ENCODE measurements around the gene SMG6. TPM values are rescaled to one million over a fixed set of nuclear protein-coding genes. Genes with fewer than 3 reads are reported as not detected.
A peak's percentile ranks its signal among the peaks of the same experiment; 100 is the strongest.

Gene SMG6
- total and polyA plus RNA-seq, 2 of the 13 experiments (the other 11 are each of a cell fraction or from before 2014, with no cell fraction given) = 4.6 to 14.6 TPM

GRCh38 chr17:2174468-2175293 lies 128.9 kb downstream of the SMG6 start (continued):
- TF ChIP-seq LBX2 (CRISPR knock-in tag; IDR thresholded peaks at IDR 0.05; ENCODE audit: borderline replicate concordance) (no peak), FOXA1 (IDR thresholded peaks at IDR 0.05) (no peak), FOXA1 (CRISPR knock-in tag; IDR thresholded peaks at IDR 0.05) (peak; percentile 79), RXRA (CRISPR knock-in tag; IDR thresholded peaks at IDR 0.05) (peak; percentile 97), GABPB1 (CRISPR knock-in tag; IDR thresholded peaks at IDR 0.05) (peak; percentile 48; the same call in 1 of the 2 replicates), ZNF205 (CRISPR knock-in tag; IDR thresholded peaks at IDR 0.05) (0 out of 2 replicates have a peak, but pooled peaks have one; percentile 19), KDM3A (CRISPR knock-in tag; IDR thresholded peaks at IDR 0.05; ENCODE audit: low read depth) (no peak), PHF20 (CRISPR knock-in tag; IDR thresholded peaks at IDR 0.05) (no peak), KAT7 (CRISPR knock-in tag; IDR thresholded peaks at IDR 0.05; ENCODE audit: borderline replicate concordance) (no peak), PHF21A (CRISPR knock-in tag; IDR thresholded peaks at IDR 0.05) (peak; percentile 84), ZNF260 (CRISPR knock-in tag; IDR thresholded peaks at IDR 0.05; ENCODE audit: borderline replicate concordance, low read depth) (no peak), ZMYM4 (CRISPR knock-in tag; IDR thresholded peaks at IDR 0.05) (0 out of 2 replicates have a peak, but pooled peaks have one; percentile 30), ZNF605 (CRISPR knock-in tag; IDR thresholded peaks at IDR 0.05) (peak; percentile 77), ZNF274 (CRISPR knock-in tag; IDR thresholded peaks at IDR 0.05) (no peak), ZFP91 (CRISPR knock-in tag; IDR thresholded peaks at IDR 0.05; ENCODE audit: borderline replicate concordance) (peak; percentile 68; the same call in 1 of the 2 replicates), ZNF710 (CRISPR knock-in tag; IDR thresholded peaks at IDR 0.05; ENCODE audit: borderline replicate concordance) (peak; percentile 77; the same call in 1 of the 2 replicates), SNAPC2 (CRISPR knock-in tag; IDR thresholded peaks at IDR 0.05) (0 out of 2 replicates have a peak, but pooled peaks have one; percentile 25), ZNF772 (CRISPR knock-in tag; IDR thresholded peaks at IDR 0.05) (peak; percentile 50; the same call in 1 of the 2 replicates)
- TF ChIP-seq, protein P1, sequence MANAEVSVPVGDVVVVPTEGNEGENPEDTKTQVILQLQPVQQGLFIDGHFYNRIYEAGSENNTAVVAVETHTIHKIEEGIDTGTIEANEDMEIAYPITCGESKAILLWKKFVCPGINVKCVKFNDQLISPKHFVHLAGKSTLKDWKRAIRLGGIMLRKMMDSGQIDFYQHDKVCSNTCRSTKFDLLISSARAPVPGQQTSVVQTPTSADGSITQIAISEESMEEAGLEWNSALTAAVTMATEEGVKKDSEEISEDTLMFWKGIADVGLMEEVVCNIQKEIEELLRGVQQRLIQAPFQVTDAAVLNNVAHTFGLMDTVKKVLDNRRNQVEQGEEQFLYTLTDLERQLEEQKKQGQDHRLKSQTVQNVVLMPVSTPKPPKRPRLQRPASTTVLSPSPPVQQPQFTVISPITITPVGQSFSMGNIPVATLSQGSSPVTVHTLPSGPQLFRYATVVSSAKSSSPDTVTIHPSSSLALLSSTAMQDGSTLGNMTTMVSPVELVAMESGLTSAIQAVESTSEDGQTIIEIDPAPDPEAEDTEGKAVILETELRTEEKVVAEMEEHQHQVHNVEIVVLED (CRISPR knock-in tag; IDR thresholded peaks at IDR 0.05; ENCODE audit: borderline replicate concordance) = no peak; the same call in 1 of the 2 replicates
- TF ChIP-seq, protein P2, sequence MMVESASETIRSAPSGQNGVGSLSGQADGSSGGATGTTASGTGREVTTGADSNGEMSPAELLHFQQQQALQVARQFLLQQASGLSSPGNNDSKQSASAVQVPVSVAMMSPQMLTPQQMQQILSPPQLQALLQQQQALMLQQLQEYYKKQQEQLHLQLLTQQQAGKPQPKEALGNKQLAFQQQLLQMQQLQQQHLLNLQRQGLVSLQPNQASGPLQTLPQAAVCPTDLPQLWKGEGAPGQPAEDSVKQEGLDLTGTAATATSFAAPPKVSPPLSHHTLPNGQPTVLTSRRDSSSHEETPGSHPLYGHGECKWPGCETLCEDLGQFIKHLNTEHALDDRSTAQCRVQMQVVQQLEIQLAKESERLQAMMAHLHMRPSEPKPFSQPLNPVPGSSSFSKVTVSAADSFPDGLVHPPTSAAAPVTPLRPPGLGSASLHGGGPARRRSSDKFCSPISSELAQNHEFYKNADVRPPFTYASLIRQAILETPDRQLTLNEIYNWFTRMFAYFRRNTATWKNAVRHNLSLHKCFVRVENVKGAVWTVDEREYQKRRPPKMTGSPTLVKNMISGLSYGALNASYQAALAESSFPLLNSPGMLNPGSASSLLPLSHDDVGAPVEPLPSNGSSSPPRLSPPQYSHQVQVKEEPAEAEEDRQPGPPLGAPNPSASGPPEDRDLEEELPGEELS (CRISPR knock-in tag; IDR thresholded peaks at IDR 0.05) = peak; percentile 89

All from HepG2 (cell line).